SKM-1 (cell line): ENCODE measurements around the gene PRIM2.
"Not testable (repeated sequence)": the region's sequence is repeated elsewhere in the genome, so short reads cannot be mapped to it uniquely, and the experiment has no call there.

ENCODE experiments used
- DNase-seq: peaks from one replicate; lab custom pipeline; 2025; ENCODE audit not compliant: unreplicated experiment; lab: John Stamatoyannopoulos, UW

Gene PRIM2

GRCh38 chr6:57579489-57579888 is 262.1 kb downstream of the PRIM2 start:
- DNase-seq: not testable (repeated sequence)

GRCh38 chr6:57581586-57581985 is 264.2 kb downstream of the PRIM2 start:
- not testable (repeated sequence) for DNase-seq

GRCh38 chr6:57601105-57601504 is 283.7 kb downstream of the PRIM2 start:
- DNase-seq: not testable (repeated sequence)

GRCh38 chr6:57605303-57605702 is 287.9 kb downstream of the PRIM2 start:
- DNase-seq: not testable (repeated sequence)

GRCh38 chr6:57606331-57606730 is 288.9 kb downstream of the PRIM2 start:
- not testable (repeated sequence) for DNase-seq

- DNase-seq: not testable (repeated sequence)
Measured at GRCh38 chr6:57610612-57611011, 293.2 kb downstream of the PRIM2 start.

- not testable (repeated sequence) for DNase-seq
Measured at GRCh38 chr6:57618959-57619358, 301.5 kb downstream of the PRIM2 start.

GRCh38 chr6:57631773-57632172 is 314.3 kb downstream of the PRIM2 start:
- DNase-seq: not testable (repeated sequence)

- DNase-seq: not testable (repeated sequence)
Measured at GRCh38 chr6:57658526-57658925, 341.1 kb downstream of the PRIM2 start.

- not testable (repeated sequence) for DNase-seq
Measured at GRCh38 chr6:57659794-57660193, 342.4 kb downstream of the PRIM2 start.

GRCh38 chr6:57660940-57661339 is 343.5 kb downstream of the PRIM2 start:
- DNase-seq: not testable (repeated sequence)

GRCh38 chr6:57668108-57668507 is 350.7 kb downstream of the PRIM2 start:
- not testable (repeated sequence) for DNase-seq

GRCh38 chr6:57671237-57671636 is 353.8 kb downstream of the PRIM2 start:
- DNase-seq: not testable (repeated sequence)

- not testable (repeated sequence) for DNase-seq
Measured at GRCh38 chr6:57671937-57672627, 354.7 kb downstream of the PRIM2 start.

- not testable (repeated sequence) for DNase-seq
Measured at GRCh38 chr6:57673281-57673680, 355.9 kb downstream of the PRIM2 start.

GRCh38 chr6:57675386-57675785 is 358.0 kb downstream of the PRIM2 start:
- not testable (repeated sequence) for DNase-seq

GRCh38 chr6:57696382-57696781 is 379.0 kb downstream of the PRIM2 start:
- DNase-seq: not testable (repeated sequence)
